WI38 (cell line): ENCODE data around the gene SLAMF8.

Experiments
- H3K4me3 ChIP-seq: 2 replicates; pipeline ENCODE4 v1.5.1; 2011; ENCODE audit warnings: low read depth, mild to moderate bottlenecking, control low read depth, low read length
- TF ChIP-seq, protein P1 (sequence below): IDR thresholded peaks from 2 replicates; pipeline ENCODE4 v1.5.1; 2012; ENCODE audit warnings: low read depth, mild to moderate bottlenecking, control low read depth, low read length

Gene SLAMF8

DNA sequence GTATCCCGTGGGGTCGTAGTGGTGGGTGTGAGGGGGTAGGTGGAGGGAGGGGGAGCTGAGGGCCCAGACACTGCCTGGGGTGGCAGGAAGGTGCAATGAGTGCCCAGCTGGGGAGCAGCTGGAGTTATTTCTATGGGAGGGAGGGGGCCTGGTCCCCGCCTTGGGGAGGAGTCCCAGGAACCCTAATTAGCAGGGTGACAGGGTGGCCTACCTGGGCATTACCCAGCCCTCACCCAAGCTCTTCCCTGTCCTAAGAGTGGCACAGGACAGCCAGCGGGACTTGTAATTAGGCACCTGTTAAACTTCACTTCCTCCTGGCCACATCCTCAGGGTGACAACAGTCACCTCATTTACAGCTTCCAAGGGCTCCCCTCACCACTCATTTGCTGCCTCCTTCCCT, 35.9 kb downstream of the SLAMF8 start, which contains the start of gene VSIG8:
TSS of gene VSIG8 (minus strand) at position 101 of the 400 bp plus-strand sequence. CDS start 136 bp downstream, outside the sequence.
- TF ChIP-seq, protein P1, sequence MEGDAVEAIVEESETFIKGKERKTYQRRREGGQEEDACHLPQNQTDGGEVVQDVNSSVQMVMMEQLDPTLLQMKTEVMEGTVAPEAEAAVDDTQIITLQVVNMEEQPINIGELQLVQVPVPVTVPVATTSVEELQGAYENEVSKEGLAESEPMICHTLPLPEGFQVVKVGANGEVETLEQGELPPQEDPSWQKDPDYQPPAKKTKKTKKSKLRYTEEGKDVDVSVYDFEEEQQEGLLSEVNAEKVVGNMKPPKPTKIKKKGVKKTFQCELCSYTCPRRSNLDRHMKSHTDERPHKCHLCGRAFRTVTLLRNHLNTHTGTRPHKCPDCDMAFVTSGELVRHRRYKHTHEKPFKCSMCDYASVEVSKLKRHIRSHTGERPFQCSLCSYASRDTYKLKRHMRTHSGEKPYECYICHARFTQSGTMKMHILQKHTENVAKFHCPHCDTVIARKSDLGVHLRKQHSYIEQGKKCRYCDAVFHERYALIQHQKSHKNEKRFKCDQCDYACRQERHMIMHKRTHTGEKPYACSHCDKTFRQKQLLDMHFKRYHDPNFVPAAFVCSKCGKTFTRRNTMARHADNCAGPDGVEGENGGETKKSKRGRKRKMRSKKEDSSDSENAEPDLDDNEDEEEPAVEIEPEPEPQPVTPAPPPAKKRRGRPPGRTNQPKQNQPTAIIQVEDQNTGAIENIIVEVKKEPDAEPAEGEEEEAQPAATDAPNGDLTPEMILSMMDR, result no peak
- no peak within 1 kb of the TSS for H3K4me3 ChIP-seq

DNA sequence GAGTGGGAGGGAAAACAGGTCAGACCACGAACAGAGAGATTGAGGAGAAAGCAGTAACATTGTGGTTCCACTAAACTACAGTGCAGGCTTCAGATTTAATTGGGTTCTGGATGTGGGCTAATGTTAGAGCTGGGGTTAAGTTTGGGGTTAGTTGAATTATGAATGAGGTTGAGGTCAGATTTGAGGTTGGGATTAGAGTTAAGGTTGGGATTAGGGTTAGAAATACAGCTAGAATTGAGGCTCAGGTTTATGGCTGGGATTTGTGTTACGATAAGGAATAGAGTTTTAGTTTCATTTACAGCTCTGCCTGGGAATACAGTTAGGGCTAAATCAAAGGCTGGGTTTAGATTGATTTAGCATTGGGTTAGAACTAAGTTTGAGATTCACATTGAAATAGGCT, 37.6 kb downstream of the SLAMF8 start:
- TF ChIP-seq, protein P1, result no peak
- no peak overlapping the region for H3K4me3 ChIP-seq

DNA sequence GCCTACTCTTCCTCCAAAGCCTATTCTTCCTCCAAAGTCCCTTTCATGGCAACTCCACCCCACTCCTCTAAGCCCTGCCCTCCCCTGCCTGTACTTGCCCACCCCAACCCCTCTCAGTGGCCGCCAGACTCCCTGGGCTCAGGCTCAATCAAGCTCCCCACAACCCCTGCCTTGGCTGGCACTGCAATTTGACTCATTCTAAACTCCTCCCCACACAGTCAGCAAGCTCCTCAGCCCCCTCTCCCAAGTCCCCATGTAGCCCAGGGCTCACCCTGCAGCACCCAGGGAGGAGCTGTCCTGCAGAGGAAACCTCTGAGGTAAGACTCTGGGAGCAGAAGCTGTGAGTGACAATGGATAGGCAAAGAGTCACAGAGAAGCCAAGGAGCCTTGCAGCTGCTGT, 39.4 kb downstream of the SLAMF8 start:
- TF ChIP-seq, protein P1, result no peak
- H3K4me3 ChIP-seq, result no peak overlapping the region

DNA sequence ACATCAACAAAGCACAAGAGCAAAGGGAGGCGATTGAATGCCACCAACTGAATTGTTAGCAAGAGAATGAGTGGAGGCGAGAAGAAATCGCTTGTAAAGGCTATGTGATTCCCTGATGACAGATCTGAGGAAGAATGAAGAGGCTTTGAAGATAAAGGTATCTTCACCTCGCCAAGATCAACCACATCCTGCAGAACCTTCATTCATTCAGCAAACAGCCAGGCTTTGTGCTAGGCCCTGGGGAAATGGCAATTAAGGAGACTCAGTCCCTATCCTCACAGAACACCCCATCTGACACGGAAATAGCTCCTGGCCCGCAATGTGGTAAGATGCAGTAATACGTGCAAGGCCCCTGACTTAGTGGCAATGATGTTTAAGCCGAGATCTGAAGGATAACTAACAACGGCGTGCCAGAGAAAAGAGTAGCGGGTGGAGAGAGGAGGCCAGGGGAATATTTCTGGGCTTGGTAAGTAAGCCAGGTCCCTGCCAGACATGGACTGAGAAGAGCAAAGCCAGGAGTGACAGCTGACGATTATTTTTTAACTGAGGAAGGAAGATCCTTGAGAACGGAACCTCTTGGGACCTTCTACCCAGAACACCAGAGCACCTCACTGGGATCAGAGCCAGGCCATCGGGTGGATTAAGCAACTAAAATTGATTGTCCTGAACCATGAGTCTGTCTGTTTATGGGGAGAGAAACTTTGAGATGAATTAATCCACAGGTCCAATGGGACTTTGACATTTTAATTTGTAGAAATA, 40.4 kb downstream of the SLAMF8 start:
- no peak overlapping the region for H3K4me3 ChIP-seq
- TF ChIP-seq, protein P1, result no peak

DNA sequence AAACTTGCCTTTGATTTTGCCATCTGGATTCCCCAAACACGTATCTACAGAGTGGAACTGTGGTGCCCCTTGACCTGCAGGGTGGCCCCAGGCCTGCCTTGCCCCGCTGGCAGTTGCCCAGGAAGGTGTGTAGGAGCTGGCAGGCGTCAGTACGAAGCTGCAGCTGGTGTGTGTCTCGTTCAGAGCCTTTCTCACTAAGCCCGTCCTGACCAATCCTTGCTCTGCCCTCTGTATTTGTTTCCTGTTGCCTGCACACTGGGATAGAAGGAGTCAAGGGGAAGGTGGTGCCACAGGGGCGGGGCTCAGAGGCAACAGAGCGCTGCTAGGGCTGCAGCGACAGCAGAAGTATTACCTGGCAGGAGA, 41.0 kb downstream of the SLAMF8 start:
- TF ChIP-seq, protein P1, result no peak

DNA sequence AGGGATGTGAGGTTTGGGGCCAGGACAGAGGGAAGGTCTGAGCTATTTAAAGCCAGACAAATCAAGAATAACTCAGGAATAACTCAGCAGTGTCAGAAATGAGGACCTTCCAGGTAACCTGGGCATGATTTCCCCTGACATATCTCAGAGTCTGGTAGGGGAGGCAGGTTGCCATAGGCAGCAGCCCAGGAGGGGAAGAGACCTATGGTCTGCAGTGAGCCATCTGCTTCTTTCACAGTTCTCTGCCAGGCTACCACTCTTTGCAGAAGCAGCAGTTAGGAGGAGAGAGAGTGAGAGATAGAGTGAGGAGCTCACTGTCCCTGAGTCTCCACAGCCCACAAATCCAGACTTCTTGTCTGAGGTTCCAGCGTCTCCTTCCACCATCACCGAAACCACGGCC, 42.1 kb downstream of the SLAMF8 start:
- no peak overlapping the region for H3K4me3 ChIP-seq
- TF ChIP-seq, protein P1, result no peak

More for the DNA sequence above, 41.0 kb downstream of the SLAMF8 start:
- no peak overlapping the region for H3K4me3 ChIP-seq

DNA sequence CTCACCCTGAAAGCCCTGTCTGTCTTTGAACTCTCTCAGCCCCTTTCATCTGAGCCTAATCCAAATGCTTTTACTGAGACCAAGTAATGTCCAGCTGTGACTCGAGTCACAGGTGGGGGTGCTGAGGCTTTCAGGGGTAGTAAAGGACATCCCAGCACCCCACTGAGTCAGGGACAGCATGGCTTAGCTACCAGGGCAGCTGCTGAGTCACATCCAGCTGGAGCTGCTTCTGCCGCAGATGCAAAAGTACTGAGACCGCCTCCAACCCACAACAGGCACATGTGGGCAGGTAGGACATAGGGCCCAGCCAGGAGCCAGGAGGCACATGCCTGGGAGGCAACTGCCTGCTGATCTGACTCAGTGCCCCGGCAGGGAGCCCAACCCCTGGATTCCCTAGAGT, 42.5 kb downstream of the SLAMF8 start:
- H3K4me3 ChIP-seq, result no peak overlapping the region
- TF ChIP-seq, protein P1, result no peak
